ENCODE results near the gene IGFN1. TPM values are rescaled to one million over a fixed set of nuclear protein-coding genes. Genes with fewer than 3 reads are reported as not detected.

The IGFN1 gene
- total and polyA plus RNA-seq, 2 of the 4 experiments (the other 2 are of a cell fraction) = 0.05 TPM; not detected in 1

DNA sequence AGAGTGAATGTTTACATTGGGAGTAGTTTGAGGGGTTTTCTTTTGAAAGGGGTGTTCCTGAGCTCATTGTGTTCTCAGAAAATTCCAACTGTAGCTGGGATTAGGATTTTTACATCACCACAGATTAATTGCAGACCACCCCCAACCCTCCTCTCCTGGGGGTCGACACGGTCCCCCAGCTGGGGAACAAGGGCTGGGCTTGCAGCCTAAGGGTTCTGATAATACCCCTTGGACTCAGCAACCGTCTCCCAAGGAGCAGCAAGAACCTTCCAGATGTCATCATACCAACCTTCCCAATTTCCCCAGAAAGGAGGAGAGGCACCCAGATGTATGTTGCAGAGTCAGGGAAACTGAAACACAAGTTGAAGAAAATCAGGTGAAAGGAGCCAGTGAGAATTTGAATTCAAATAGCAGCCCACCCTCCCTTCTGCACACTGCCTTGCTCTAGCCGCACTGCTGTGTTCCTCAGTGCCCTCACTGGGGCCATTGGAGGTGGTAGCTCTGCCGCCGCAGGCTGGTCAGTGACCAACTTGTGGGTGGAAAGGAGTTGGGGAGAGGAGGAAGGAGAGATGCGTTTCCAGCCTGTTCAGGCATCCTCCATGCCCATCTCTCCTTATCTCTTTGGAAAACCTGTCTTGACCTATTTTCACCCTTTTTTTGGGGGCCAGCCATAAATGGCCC lies 14.7 kb upstream of the IGFN1 start:
- peaks cover 13% of the 10 kb centered on the region for H3K27me3 ChIP-seq (ENCODE audit: control insufficient read depth, insufficient read depth, low read length)
- no peak overlapping the region for H3K4ac ChIP-seq (ENCODE audit: low read depth, low read length)
- no peak overlapping the region for H3K4me3 ChIP-seq (ENCODE audit: insufficient read depth, low read depth, low read length)
- no peaks in the 10 kb centered on the region for H3K9me1 ChIP-seq (ENCODE audit: insufficient read depth, low read length)
- H2BK120ac ChIP-seq (ENCODE audit: low read depth, low read length) = no peak overlapping the region
- H3K18ac ChIP-seq (ENCODE audit: low read depth, low read length) = no peak overlapping the region
- no peak overlapping the region for H3K4me2 ChIP-seq (ENCODE audit: low read depth, low read length)
- H3K4me1 ChIP-seq (ENCODE audit: control insufficient read depth, insufficient read depth, low read length) = 0 out of 2 replicates have a peak, but pooled peaks cover 2% of the 10 kb centered on the region
- H3K9me3 ChIP-seq (ENCODE audit: control insufficient read depth, insufficient read depth, low read length) = peaks cover 7% of the 10 kb centered on the region
- H2AK5ac ChIP-seq (ENCODE audit: low read depth, low read length) = no peak overlapping the region
- no peaks in the 10 kb centered on the region for H3K36me3 ChIP-seq (ENCODE audit: control insufficient read depth, insufficient read depth, low read length)
- H3K14ac ChIP-seq (replicated peaks; ENCODE audit: low read depth, low read length) = no peak overlapping the region
- no peak overlapping the region for H2AK9ac ChIP-seq (replicated peaks; ENCODE audit: low read depth, low read length, poor library complexity)
- intact Hi-C loops (cut with micrococcal nuclease) (no loop called here), in situ Hi-C loops (cut with MboI; ENCODE audit: low sequenced_read_pairs) (no loop called here), dilution Hi-C loops (cut with HindIII; ENCODE audit: low sequenced_read_pairs, unreplicated experiment) (no loop called here)
- BruUV-seq (replicated peaks) = no TSS peak
- no peak overlapping the region for H3K23ac ChIP-seq (ENCODE audit: low read depth, low read length)
- no peak overlapping the region for H2BK20ac ChIP-seq (ENCODE audit: low read depth, low read length)
- H3K27ac ChIP-seq (ENCODE audit: insufficient read depth, low read length) = no peak overlapping the region
- H2BK15ac ChIP-seq (ENCODE audit: low read depth, low read length) = no peak overlapping the region
- no peak overlapping the region for H3K9ac ChIP-seq (ENCODE audit: low read depth, low read length)
- no peaks in the 10 kb centered on the region for H3K79me1 ChIP-seq (ENCODE audit: low read depth in 1 of 2, low read length in 2 of 2)
- no peak for TF ChIP-seq FOS (IDR thresholded peaks at IDR 0.05; ENCODE audit: low read depth, low read length)
- no peak overlapping the region for H2BK5ac ChIP-seq (ENCODE audit: low read depth, low read length, poor library complexity, severe bottlenecking)
- WGBS, 2 experiments (ENCODE audit: extremely low coverage in 2 of 2, insufficient read length in 1 of 2) = no CpG with 5 or more reads among the region's 7 CpGs
- POLR2A ChIA-PET (ENCODE audit: unreplicated experiment) = no interaction called here
- no peak overlapping the region for H4K8ac ChIP-seq (ENCODE audit: low read depth in 2 of 2, low read length in 2 of 2)
- no peak overlapping the region for H4K91ac ChIP-seq (ENCODE audit: insufficient read depth, low read depth, low read length)
- no peak overlapping the region for H2AFZ ChIP-seq (replicated peaks; ENCODE audit: low read length, poor library complexity)
- CTCF ChIA-PET = no interaction called here
- no peak overlapping the region for H4K5ac ChIP-seq (ENCODE audit: low read depth, low read length)
- no peak overlapping the region for H3K56ac ChIP-seq (ENCODE audit: extremely low read depth, insufficient read depth, low read length)
- DNase-seq (no peak), ATAC-seq (ENCODE audit: low read depth) (no peak)
- no peaks in the 10 kb centered on the region for H4K20me1 ChIP-seq (ENCODE audit: insufficient read depth, low read length)
